ENCODE data around the gene GTPBP3.
A peak's percentile ranks its signal among the peaks of the same experiment; 100 is the strongest.
"Not testable (repeated sequence)": the region's sequence is repeated elsewhere in the genome, so short reads cannot be mapped to it uniquely, and the experiment has no call there.

The GTPBP3 gene

DNA sequence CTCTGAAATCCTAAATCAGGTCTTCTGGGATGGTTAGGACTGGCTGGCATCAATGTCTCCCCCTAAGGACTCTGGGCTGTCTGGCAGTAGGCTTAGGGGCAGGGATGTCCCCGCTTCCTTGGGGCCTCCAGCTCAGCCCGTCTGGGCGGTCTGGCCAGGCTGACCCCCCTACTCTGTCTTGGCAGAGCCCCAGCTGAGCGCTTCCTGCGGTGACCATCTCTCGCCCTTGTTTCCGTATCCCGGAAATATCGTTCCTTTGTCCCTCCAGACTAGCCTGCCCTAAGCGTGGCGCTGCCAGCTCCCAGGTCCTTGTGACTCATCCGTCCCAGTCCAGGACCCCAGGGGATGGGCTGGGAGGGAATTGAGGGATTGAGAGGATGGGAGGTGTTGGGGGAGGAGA, 11.3 kb downstream of the GTPBP3 start:
- no peak for DNase-seq

DNA sequence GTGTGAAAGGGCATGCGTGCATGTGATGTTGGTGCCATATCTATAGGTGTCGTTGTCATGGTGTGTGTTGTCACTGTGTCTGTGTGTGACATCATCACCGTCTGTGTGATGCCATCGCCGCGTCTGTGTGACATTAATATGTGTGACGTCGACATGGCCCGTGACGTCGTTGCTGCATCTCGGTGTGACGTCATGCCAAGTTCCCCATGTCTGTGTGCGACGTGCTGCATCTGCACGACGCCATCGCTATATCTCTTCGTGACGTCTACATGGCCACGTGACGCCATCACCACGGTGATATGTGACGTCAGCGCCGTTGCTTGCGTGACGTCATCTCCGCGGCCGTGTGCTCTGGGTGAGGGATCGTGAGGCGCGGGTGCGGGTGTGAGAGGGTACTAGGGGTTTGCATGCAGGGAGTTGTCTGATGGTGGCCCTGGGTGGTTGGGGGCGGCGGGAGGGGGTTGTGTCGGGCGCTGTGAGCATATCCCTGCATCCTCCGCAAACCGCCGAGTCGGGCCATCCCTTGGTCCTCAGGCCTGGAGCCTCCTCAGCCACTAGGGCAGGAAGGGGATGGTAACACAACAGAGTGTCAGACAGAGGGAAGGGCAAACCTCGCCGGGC, 14.6 kb downstream of the GTPBP3 start:
- no peak for DNase-seq

DNA sequence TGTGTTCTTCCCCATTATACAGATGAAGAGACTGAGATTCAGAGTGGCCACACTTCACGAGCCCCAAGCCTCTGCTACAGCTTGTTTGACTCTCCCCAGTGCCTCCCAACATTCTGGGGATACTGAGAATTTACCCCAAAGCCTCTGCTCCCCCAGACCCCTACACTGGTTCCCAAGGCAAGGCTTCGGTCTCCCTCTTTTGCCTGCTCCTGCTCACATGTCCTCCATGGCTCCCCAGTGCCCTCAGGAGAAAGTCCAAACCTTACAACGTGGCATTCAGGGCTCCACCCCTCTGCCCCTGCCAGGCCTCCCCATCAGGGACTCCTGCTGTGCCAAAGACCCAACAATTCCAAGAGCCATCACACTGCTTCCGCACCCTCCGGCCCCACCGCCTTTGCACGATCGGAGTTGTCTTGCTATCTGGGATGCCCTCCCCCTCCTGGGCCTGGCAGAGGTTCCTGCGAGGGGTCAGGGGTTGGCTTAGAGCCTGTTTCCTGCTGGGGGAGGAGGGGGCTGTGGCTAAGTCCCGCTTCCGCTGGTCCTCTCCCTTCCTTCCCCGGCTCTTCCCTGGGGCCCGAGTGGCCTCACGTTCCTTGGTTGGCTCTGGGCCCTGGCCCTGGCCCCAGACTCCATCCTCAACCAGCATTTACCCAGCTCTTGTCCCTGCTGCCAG, 15.4 kb downstream of the GTPBP3 start:
- DNase-seq, result no peak

DNA sequence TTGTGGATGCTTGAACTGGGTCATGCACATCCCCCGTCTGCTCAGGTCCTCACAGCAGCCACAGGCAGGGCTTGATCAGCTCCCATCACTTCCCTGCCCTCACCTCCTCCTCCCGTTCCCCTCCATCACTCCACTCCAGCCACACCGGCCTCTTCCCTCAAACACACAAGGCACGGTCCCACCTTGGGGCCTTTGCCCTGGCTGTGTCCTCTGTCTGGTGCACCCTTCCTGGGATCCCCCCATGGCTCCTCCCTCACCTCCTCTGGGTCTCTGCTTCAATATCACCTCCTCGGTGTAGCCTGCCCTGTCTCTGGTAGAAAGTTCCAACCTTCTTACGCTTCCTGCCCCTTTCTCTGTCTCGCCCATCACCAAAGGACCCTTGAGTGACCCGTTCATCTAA, 16.0 kb downstream of the GTPBP3 start:
- no peak for DNase-seq

DNA sequence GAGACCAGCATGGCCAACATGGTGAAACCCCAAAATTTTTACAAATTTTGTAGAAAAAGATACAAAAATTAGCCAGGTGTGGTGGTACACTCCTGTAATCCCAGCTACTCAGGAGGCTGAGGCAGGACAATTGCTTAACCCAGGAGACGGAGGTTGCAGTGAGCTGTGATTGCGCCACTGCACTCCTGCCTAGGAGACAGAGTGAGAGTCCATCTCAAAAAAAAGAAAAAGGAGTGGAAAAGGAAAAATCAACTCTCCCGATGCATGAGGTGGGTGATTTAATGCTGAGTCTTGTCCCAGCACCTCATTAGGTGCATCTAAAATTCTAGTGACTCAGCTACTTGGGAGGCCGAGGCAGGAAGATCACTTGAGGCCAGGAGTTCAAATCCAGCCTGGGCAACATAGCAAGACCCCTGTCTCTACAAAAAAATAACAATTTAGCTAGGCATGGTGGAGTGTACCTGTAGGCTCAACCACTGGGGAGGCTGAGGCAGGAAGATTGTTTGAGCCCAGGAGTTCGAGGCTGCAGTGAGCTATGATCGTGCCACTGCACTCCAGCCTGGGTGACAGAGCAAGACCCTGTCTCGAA, 19.8 kb downstream of the GTPBP3 start:
- DNase-seq, result no peak

DNA sequence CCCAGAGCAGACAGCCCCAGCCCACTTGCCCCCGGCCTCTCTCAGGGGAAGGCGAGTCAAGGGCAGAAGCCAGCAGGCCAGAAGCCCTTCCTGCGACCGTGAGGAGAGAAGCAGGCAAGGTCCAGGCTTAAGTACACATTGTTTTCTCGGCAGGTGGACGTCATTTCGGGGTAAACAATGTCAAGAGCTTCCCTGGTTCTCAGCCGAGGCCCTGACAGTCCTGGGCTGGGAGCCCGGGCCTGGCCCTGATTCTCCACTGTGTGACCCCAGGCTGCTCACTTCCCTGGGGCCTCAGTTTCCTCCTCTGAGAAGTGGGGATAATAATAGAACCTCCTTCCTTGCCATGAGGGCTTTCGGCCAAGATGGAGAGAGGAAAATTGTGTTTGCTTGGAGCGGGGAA, 20.4 kb downstream of the GTPBP3 start:
- no peak for DNase-seq

DNA sequence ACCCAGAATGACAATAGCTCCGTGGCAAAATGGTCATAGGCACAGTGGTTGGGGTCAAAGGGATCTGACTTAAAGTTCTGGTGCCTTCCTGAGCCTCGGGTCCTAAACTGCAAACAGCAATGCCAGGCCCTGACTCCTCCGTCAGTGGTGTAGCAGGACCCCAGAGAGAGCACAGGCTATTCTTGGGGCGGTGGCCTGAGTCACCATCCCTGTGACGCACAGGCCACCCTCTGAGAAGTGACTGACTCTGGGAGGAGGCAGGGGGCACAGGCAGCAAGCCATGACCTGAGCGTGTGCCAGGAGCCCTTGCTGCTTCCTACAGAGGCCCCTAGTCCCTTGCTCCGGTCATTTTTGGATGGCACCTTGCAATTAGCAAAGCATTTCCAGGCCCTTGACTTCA, 21.0 kb downstream of the GTPBP3 start:
- DNase-seq, result no peak

DNA sequence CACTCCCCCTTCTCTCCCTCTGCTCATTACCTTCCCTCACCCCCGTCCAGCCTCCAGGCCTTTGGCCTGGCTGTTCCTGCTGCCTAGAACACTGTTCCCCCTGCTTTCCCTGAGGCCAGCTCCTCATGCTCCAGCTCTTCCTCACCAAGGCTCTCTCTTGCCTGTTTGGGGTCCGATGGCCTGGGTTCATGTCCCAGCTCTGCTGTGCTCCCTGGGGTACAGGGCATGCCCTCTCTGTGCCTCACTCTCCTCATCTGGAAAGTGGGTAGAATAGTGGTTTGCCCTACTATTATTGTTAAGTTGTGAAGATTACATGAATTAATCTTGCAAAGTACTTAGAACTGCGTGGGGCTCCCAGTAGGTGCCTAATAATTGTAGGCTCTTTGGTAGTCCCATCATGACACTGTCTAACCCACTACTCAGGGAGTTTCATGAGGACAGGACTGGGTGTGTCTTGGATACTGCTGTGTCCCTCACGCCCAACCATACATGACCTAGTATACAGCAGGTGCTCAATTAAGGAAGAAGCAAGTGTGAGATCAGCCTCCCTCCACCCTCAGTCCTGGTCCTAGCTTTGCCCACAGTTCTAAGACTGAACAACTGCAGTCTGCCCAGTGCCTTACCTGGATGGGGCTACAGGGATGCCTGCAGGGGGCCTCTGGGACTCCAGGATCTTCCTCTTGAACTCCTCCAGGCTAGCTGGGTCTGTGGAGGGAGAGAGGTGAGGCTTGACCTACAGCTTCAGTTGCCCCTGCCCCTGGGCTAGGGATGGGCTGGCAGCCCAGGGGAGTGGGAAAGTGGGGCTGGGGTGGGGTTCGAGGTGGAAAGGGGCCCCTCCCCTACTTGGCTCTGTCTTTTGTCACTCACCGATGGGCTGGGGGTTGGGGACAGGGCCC, 22.8 kb downstream of the GTPBP3 start:
- no peak for DNase-seq

DNA sequence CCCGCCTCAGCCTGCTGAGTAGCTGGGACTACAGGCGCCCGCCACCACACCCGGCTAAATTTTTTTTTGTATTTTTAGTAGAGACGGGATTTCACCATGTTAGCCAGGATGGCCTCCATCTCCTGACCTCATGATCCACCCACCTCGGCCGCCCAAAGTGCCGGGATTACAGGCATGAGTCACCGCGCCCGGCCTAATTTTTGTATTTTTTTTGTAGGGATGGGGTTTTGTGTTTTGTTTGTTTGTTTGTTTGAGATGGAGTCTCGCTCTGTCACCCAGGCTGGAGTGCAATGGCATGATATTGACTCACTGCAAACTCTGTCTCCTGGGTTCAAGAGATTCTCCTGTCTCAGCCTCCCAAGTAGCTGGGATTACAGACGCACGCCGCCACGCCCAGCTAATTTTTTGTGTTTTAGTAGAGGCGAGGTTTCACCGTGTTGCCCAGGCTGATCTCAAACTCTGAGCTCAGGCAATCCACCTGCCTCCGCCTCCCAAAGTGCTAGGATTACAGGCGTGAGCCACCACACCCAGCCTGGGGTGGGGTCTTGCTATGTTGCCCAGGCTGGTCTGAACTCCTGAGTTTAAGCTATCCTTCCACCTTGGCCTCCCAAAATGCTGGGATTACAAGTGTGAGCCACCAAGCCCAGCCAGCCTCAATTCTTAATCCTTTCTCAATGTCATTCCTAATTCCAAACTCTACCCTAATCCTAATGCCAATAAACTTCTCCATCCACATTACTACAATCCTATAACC, 26.7 kb downstream of the GTPBP3 start:
- DNase-seq, result not testable (repeated sequence)

DNA sequence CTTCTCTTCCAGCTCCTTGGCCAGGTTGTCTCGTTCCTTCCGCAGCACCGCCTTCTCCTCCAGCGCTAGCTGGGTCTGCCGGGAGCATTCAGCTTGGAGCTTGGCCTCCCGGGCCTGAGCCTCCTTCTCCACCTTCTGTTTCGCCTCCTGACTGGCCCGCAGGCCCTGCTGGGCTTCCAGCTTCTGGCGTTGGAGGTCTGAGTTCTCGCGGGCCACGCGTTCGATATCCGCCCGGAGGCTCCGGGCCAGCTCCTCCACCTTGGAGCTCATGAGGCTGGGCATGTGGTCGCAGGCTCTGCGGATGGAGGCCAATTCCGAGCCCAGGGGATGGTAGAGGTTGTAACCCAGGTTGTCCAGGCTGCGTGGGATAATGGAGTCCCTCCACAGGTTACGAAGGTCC, 28.0 kb downstream of the GTPBP3 start:
- DNase-seq, result no peak

DNA sequence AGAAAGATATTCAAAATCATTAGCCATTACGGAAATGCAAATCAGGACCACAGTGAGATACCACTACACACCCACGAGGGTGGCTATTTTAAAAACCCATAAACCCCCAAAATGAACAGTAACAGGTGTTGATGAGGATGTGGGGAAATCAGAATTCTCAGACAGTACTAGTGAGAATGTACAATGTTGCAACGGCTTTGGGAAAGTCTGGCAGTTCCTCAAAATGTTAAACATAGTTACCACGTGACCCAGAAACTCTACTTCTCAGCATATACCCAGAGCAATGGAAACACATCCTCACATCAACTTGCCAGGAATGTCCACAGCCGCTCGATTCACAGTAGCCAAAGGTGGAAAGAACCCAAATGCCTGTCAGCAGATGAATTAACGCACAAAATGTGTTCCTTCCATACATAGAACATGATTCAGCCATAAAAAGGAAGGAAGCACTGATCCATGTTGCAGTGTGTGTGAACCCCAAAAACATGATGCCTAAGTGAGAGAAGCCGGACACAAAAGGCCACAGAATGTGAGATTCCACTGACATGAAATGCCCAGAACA, 32.8 kb downstream of the GTPBP3 start:
- no peak for DNase-seq

DNA sequence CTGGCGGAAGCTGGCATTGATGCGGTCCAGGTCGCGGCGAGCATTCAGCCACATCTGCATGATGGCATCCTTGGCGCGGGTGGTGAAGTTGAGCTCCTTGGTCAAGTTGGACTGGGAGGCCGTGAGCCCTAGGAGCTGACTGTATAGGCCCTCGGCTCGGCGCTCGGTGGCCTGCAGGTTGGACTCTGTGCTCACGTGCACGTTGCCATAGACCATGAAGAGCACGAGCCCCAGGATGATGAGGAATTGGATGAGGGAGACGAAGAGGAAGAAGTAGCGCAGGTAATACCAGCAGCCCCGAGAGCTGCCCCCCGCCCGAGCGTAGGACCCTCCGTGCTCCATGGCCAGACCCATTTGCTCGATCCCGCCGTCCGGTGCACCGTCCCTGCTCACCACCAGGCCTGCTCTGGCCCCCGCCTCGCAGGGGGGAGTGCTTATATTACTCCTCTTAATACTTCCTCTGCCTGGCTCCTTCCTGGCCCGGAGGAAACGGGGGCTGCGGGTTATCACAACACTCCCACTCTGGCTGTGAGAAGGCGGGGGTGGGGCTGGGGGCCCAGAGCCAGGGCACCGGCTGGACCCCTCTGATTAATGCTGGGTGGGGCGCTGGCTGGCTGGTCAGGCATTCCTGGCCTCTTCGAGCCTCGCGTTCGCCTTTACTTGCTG, 39.7 kb downstream of the GTPBP3 start, which contains the start of gene PLVAP:
PLVAP (minus strand) TSS at position 408 of the 666 bp plus-strand sequence; CDS start at position 354, 54 bp downstream.
- DNase-seq, result no peak

DNA sequence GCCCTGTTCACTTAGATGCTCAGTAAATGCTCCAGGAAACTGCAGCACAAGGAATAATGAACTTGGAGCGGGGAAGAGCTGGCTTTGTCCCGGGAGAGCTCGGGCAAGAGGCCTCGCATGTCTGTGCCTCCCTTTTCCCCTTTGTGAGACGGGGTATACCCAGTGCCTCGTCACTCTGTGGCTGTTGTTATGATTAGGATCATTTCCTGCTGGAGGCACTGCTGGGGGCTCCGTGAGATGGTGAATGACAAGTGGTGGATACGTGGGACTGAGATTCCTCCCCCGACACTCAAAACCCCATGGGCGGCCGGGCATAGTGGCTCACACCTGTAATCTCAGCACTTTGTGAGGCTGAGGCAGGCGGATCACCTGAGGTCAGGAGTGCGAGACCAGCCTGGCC, 40.9 kb downstream of the GTPBP3 start:
- DNase-seq, result no peak

DNA sequence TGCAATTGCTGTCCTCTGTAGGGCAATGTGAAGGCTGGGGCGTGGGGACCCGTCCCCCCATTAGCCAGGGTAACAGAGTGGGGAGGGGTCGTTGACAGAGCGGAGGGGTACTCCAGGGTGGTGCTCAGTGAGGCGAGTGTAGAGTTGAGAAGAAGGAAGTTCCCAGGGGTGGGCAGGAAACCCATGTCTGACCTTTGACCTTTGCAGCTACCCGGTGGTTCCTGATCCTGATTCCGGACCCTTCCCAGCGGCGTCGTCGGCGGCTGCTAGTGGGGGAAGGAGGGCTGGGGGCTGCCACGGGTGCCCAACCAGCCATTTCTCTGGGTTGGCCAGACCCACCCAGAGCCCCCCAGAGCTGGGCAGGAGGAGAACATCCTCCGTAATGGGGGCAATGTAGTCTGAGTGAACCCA, 41.9 kb downstream of the GTPBP3 start:
- DNase-seq, result no peak

DNA sequence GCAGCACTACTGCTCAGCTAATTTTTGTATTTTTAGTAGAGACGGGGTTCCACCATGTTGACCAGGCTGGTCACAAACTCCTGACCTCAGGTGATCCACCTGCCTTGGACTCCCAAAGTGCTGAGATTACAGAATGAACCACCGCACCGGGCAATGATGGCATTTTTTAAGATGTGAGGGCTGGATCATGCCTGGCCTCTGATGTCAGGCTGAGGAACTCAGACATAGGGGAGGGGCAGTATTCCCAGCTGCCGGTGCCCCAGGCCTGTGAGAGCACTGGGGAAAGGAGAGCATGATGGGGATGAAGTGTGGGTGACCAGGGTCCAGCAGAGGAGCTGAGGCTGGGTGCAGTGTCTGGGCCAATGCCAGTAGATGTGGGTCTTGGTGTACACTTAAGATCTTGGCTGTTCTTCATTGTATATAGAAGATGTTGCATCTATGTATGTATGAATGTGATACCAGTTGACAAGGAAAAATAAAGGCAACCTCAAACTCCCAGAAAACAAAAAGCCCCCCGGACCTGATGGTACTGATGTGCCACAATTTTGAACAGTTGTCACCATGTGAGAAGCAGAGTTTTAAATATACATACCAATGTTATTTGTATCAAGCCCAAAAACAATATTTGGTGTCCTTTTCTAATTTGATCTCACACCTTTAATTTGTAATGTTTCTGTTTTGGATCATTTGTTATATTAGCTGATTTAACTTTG, 43.2 kb downstream of the GTPBP3 start:
- no peak for DNase-seq

DNA sequence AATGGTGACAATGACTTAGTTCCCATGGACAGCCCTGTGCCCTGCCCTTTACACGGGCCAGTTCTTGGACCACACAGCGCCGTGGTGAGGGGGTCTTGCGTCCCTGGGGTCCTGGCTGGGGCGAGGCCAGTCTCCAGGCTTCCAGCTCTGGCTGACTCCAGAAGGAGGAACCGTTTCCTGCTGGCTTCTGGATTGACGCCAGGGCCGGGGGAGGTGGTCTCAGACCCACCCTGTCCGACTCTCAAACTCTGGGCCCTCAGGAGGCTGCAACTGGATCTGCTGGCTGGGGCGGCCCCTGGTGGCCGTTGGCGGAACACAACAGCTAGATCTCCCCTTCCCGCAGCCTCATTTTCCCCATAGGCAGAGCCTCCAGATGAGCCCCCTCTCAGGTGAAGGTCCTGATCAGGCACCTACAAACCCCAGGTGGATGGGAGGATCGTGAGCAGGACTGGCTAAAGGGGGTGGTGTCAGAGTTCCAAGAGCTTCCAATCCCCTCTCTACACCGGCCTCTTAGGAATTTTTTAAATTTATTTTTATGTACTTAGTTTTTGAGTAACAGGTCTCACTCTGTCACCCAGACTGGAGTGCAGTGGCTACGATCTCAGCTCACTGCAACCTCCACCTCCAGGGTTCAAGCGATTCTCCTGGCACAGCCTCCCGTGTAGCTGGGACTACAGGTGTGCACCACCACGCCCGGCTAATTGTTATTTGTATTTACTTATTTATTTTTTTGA, 48.7 kb downstream of the GTPBP3 start:
- peak; percentile 27 for DNase-seq

DNA sequence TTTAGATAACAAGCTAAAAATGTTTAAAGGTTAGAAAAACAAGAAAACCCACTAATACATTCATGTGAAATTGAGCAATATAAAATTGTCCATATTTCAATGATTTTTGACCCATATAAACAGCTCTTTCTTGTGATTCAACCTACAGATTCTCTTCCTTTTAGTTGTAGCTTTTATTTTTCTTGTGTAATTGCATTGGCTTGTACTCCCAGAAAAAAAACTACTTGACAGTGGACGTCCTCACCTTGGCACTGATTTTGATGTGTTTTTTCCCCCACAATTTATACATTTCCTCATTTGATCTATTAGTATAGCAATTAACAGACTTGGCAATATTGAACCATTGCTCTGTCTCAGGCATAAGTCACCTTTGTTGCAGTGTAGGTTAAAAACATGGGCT, 51.9 kb downstream of the GTPBP3 start:
- no peak for DNase-seq

DNA sequence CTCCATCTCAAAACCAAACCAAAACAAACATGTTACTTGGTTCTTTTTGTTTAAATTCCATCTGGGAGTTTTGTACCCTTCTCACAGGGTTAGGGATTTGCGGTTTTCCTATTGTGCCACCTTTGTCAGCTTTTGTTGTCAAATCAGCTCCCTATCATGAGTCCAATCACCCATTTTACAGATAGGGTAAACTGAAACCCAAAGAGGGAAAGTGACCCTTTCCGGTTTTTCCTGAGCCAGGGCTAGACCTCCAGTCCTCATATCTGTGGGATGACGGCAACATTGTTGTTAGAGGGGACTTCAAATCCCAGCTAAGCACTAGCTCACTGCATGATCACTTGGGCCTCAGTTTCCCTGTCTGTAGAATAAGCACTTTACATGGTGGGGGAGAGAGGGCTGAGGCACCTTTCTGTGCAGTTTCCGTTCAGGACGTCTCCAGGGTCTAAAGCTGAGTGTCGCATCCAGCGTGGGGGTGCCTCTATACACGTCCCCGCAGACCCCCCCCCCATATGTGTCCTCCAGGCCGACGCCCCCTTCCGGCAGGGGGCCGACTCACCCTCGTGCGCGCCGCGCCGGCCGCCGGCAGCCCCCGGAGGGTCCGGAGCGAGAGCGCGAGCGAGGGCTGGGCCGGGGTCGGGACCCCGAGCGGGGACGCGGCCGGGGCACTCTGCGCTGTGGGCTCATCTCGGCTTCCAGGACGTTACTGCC, 52.8 kb downstream of the GTPBP3 start:
- DNase-seq, result no peak

DNA sequence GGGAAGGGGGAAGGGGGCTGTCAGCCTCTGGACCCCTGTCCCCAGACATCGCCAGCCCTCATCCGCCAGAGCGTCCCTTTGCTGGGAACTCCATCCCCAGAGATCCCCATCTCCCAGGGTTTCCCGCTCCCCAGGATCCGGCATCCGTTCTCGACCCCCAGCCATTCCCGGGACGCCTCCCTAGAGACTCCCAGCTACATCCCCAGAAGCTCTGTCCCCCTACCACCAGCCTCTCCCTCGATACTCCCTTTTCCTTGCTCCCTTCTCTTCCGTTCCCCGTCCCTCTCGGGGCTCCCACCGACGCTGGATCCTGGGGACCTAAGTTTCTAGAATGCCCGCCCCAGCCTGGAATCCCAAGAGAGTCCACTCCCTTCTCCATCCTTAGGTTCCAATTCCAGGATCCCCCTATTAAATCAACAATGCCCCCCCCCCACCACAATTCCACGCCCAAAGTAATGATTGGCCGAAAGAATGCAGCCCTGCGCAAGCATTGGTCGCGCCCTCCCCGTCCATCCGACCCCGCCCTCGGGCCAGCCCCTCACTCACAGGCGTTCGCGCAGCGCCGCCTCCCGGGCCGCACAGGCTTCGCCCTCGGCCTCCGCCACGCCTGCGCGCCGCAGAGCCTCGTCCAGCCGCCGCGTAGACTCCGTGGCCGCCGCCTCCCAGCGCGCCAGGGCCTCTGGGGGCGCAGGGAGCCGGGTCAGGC, 53.5 kb downstream of the GTPBP3 start:
- peak; percentile 84 for DNase-seq

All from NCI-H1092 treated with DMSO at 0.1 percent for 48 hours (cell line).